Mucosa of gallbladder (tissue), 1 donor: ENCODE measurements around the gene MYO9A. TPM values are rescaled to one million over a fixed set of nuclear protein-coding genes. Genes with fewer than 3 reads are reported as not detected.

Experiments
- DNase-seq: peaks from one replicate; pipeline ENCODE4 v3.0.0-alpha.2; 2020; ENCODE audit warnings: low spot score
- total RNA-seq: library from RNA; stranded (reverse); gene quantifications from one replicate; pipeline ENCODE4 v1.2.1, GENCODE V29; 2021
- donor health status: DM: no; HTN: no; CAD: no.

The MYO9A gene
- total RNA-seq, 1 donor from 2014 or later, result 33.4 TPM

GRCh38 chr15:71782422-71783165 is 335.4 kb downstream of the MYO9A start:
- no peak for DNase-seq

- DNase-seq, result no peak
Observed at GRCh38 chr15:71781965-71782265, 336.0 kb downstream of the MYO9A start.

GRCh38 chr15:71781179-71781964 is 336.6 kb downstream of the MYO9A start:
- no peak for DNase-seq

- DNase-seq, result no peak
Observed at GRCh38 chr15:71780115-71780976, 337.6 kb downstream of the MYO9A start.

DNA sequence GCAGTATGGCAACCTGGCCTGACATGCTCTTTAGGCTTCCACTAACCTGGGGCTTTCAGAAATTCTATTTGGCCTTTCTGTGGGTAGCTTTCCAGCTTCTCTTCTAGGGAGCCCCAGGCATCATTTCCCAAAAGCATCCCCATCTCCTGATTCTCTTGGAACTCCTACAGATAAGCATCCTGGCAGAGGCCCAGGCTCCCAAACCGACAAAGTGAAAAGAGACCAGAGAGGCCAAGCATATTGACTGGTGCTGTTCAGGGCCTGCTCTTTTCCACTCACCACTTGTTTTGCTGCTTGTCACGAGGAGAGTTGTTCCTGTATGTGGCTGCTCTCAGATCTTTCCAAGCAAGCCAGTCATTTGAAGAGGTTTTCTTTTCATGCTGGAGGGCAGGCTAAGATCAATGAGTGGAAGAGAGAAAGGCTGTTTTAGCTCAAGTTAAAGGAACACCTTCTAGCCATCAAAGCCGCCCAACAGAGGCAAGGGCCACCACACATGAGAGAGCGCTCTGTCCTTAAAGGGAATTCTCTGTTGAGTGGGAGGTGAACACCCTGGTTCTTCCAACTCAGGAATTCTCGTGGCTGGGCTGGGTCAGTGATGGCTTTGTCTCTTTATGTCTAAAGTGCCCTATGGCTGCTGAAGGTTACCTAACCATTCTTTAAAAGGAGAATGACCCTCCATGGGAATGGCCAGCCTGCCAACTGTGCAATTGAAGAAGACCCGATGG is 338.7 kb downstream of the MYO9A start:
- DNase-seq, result no peak

DNA sequence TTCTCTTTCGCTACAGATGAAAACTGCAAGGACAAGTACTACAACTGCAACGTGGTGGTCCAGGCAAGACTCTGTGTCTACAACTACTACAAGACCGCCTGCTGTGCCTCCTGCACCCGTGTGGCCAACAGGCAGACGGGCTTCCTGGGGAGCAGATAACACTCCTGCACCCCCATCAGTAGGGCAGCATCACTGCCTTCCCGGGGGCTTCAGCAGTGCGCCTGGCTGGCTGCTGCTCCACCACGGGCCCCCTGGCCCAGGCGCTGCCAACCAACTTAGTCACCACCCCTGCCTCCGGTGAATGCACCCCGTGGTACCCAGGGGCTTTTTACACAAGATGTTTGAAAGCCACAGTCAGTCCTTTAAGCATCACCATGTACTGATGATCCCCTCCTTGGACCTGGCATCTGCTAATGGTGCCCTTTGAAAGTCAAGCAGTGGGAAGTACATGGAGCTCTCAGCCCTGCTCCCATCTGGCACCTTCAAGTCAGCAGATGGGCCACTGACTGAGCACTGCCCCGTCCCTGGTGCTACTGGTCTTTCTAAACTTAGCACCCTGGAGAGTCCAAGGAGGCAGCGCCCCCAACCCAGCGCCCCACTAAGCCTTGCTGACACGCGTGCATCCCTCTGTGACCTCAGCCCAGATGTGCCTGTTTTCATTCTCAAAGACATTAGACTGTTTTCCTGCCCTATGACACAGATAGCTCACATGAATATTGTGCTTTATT is 340.6 kb downstream of the MYO9A start:
- no peak for DNase-seq

DNA sequence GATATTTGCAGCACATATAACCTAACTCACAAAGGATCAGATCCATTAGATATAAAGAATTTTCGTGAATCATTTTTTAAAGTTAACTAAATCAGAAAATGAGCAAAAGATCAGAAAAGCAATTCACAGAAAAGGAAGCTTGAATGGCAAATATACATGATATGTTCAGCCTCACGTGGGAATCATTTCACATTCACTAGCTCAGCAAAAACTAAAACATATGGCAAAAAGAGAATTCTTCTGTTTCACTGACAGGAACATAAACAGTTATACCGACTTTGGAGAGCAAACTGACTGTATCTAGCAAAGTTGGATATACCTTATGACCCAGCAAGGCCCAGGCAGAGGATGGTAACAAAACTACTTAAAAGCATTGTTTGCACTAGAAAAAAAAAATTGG is 341.6 kb downstream of the MYO9A start:
- no peak for DNase-seq

GRCh38 chr15:71775856-71776255 is 342.1 kb downstream of the MYO9A start:
- no peak for DNase-seq

- no peak for DNase-seq
Observed at GRCh38 chr15:71773206-71773859, 344.6 kb downstream of the MYO9A start.

Other genes with a start within 250 kb of the MYO9A start
- gene SENP8, start 253 bp upstream of the MYO9A start, total RNA-seq, result 4.8 TPM
- gene GRAMD2A, start 79.6 kb upstream of the MYO9A start, total RNA-seq, result 0.55 TPM
- 780 TPM for gene PKM, start 113.0 kb upstream of the MYO9A start, total RNA-seq
- 71.3 TPM for gene PARP6, start 154.4 kb upstream of the MYO9A start, total RNA-seq
- 2.1 TPM for gene CELF6, start 202.0 kb upstream of the MYO9A start, total RNA-seq